CD4-positive, alpha-beta T cell treated with Interleukin-17A for 1 hour (primary cell): Measurements from ENCODE around the gene SRRM4.
"Not testable (repeated sequence)": the region's sequence is repeated elsewhere in the genome, so short reads cannot be mapped to it uniquely, and the experiment has no call there.

Experiments used
- DNase-seq: peaks from one replicate; pipeline ENCODE4 v3.0.0-alpha.2; 2020

SRRM4 gene

DNA sequence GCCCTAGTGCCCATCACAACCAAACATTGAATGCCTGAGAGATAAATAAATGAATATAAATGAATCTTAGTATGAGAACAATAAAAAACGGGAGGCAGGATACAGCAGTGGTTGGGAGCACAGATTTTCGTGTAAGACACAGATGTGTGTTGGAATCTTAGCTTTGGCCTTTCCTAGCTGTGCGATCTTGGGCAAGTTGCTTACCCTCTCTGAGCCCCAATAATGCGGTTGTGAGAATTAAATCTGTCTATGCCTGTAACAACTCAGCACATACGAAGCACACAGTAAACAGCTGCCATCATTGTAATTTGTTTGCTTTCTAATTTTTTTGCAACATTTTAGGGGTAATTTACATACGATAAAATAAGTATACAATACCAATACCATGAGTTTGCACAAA is 89.8 kb downstream of the SRRM4 start:
- no peak for DNase-seq

DNA sequence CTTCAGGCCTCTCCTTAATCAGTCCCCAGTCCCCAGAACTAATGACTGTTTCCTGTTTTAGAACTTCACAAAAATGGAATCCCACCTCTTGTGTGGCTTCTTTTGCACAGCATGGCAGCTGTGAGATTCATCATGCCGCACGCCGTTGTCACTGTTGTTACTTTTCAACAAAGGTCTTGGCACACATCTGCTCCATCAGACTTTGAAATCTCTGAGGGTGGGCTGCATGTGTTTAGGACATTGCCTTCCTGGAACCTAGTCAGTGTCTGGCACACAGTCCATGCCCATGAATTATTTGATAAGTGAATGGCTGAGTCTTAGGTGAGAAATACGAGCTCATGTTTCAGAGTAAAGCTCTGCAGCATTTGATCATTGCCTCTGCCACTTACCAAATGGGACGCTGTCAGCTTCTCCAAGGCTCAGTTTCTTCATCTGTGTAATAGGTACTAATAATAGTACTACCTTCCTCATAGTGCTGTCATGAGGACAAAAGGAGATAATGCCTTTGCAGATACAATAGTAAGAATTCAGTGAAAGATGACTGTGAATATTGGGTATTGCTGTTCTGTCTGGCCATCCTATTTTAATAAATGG is 90.4 kb downstream of the SRRM4 start:
- no peak for DNase-seq

DNA sequence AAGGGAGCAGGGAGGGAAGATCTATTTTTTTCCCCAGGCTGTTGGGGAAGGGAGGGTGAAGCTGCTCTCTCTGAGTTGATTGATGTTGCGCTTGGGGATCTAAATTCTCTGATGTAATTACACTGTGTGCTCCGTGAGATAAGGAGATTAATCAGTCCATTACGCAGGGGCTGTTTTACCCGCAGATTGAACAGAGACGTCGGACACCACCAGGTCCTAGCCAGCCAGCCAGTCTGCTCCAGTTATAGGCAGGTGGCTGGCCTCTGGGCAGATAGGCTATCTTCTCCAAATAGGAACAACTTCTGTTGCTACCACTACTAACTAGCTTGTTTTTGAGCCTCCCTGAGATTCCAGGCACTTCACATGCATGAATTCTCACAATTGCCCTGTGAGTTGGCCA is 91.1 kb downstream of the SRRM4 start:
- no peak for DNase-seq

DNA sequence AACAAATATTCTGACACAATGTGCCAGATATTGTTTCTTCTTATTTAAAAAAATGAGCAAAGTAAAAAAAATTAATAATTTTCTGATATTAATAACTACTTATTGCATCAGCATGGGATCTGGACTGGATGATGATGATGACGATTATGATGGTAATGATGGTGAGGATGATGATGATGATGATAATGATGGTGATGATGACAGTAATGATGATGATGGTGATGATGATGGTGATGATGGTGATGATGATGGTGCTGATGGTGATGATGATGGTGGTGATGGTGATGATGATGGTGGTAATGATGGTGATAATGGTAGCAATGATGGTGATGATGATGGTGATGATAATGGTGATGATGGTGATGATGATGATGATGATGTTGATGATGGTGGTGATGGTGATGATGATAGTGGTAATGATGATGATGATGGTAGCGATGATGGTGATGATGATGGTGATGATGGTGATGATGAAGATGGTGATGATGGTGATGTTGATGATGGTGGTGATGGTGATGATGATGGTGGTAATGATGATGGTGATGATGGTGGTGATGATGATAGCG is 94.0 kb downstream of the SRRM4 start:
- no peak for DNase-seq

DNA sequence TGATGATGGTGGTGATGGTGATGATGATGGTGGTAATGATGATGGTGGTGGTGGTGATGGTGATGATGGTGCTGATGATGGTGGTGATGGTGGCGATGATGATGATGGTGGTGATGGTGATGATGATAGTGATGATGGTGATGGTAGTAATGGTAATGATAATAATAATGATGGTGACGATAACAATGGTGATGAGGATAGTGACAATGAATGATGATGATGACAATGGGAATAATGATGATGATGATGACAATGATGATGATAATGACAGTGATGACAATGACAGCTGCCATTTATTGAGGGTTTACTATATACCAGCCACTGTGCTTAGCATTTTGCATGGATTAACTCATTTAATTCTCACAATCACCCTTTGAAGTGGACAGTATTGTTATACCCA is 94.6 kb downstream of the SRRM4 start:
- DNase-seq: no peak

GRCh38 chr12:119079530-119079929 is 98.2 kb downstream of the SRRM4 start:
- DNase-seq: no peak

- DNase-seq: no peak
These were observed 100.7 kb downstream of the SRRM4 start for GRCh38 chr12:119082016-119082415.

DNA sequence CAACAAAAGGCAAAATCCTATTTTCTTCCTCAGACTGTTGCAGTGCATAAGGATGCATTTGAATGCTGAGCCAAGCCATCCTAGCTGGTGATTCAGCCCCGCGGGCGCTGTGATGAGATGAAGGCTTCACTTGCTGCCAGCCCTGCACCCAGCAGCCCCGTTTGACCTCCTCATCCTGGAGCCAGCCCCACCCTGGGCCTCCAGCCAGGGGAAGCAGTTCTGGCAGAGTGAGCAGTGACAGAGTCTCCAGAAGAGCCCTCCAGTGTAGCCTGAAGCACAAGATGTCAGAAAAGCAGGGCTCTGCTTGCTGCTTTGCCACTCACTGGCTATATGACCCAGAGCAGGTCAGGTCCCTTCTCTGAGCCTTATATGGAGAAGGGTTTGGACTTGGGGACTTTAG is 101.2 kb downstream of the SRRM4 start:
- DNase-seq: no peak

- no peak for DNase-seq
These were observed 107.5 kb downstream of the SRRM4 start for GRCh38 chr12:119088685-119089379.

DNA sequence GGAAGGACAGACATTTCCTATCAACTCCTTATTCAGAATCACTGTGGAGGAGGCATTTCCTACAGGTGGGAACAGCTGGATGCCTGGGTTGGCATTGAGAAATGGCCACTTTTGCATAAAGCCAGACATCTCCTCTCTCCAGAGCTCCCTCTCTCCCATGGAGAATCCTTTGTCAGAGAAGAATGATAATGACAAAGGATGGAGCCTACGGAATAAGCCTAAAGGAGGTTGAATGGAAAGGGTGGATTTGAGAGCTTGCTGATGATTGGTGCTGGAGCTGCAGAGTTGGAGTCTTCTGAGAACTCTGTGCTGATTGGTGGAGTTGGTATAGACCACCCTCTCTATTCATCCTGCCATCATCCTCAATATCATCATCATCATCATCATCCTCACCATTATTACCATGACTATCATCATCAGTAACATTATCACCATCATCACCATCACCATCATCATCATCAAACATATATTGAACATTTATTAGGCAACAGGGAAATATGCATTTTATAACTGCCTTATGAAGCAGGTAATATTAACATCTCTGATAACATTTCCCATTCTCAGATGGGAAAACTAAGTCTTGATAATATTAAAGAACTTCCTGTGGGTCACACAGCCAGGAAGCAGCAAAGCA is 108.2 kb downstream of the SRRM4 start:
- DNase-seq: no peak

GRCh38 chr12:119090276-119090675 is 108.9 kb downstream of the SRRM4 start:
- no peak for DNase-seq

DNA sequence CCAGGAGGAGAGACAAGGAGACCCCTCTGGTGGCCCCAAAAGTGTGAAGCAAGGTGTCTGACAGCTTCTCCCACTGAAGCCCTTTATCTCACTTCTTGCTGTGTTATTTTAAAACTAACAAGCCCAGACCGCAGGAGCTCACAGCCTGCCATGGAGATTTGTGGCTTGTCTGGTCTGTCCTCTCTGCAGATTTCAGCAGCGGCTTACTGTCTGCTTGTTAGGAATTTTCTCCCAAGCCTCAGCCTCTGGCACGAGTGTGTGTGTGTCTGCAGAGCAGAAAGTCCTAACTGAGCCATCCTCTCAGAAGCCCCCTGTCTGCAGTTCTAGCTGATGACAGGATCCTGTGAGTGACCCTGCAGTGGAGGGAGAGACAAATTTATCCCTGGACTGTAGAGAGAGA is 109.5 kb downstream of the SRRM4 start:
- DNase-seq: no peak

- no peak for DNase-seq
These were observed 115.3 kb downstream of the SRRM4 start for GRCh38 chr12:119096429-119097202.

- no peak for DNase-seq
These were observed 119.6 kb downstream of the SRRM4 start for GRCh38 chr12:119100933-119101332.

GRCh38 chr12:119102274-119102673 is 120.9 kb downstream of the SRRM4 start:
- DNase-seq: no peak

- no peak for DNase-seq
These were observed 121.4 kb downstream of the SRRM4 start for GRCh38 chr12:119102714-119103113.

DNA sequence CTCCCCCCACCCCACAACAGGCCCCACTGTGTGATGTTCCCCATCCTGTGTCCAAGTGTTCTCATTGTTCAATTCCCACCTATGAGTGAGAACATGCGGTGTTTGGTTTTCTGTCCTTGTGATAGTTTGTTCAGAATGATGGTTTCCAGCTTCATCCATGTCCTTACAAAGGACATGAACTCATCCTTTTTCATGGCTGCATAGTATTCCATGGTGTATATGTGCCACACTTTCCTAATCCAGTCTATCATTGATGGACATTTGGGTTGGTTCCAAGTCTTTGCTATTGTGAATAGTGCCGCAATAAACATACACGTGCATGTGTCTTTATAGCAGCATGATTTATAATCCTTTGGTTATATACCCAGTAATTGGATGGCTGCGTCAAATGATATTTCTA is 123.6 kb downstream of the SRRM4 start:
- DNase-seq: not testable (repeated sequence)

GRCh38 chr12:119113496-119113986 is 132.2 kb downstream of the SRRM4 start:
- no peak for DNase-seq

DNA sequence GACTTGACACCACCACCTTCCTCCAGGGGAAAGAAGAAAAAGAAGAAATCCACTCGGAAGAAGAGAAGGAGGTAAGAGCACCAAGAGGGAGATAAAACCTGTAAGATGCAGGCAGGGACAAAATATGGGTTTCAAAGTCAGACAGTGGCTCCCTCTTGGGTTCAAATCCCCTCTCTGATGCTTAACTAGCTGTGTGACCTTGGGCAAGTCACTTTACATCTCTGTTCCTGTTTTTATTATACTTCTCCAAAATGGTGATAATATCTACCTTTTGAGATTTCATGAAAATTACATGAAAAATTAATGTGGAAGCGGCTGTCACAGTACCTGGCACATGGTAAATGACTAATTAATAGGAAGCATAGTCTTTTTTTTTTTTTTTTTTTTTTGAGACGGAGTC is 133.0 kb downstream of the SRRM4 start:
- DNase-seq: no peak

DNA sequence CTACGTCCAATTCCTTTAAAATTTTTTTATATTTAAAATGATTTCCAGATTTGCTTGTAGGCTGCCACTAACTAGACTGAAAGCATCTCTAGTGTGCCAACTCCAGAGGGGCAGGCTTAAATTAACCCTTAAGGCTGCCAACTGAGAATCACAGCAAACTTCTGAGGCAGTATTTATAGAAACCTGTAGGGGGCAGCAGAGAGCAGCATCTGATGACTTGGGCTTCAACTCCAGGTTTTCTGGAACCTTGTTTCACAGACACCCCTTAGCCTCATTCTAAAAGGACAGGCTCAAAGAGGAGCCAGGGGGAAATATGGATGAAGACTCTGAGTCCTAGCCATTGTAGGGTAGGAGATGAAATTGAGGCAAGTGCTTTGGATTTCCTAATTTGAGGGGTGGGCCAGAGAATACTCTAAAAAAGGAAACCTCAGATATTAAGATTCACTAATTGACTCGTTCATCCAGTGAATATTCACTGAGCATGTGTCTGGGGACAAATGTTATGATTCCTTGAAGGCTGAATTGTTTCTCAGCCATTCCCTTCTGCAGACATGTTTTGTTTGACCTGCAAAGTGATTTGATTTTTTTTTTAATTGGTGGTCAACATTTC is 134.1 kb downstream of the SRRM4 start:
- DNase-seq: peak; percentile 14

- no peak for DNase-seq
These were observed 136.6 kb downstream of the SRRM4 start for GRCh38 chr12:119117936-119118335.

- no peak for DNase-seq
These were observed 137.3 kb downstream of the SRRM4 start for GRCh38 chr12:119118625-119119024.

DNA sequence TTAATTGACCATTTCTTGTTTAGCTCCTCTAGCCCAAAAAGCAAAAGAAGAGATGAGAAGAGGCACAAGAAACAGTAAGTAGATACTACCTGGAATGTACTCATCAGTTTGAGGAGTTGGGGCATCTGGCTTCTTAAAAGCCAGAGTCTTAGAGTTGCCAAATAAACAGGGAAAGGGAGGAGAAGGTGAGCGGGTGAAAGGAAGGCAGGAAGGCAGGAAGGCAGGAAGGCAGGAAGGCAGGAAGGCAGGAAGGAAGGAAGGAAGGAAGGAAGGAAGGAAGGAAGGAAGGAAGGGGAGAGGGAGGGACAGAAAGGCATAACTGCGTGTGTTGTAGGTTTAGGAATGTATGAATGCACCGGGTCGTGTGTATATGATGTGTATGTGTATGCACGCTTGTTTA is 140.7 kb downstream of the SRRM4 start:
- no peak for DNase-seq
